OCI-LY3 (cell line): ENCODE measurements around the gene AP1S1.

ENCODE experiments used
- EZH2phosphoT487 ChIP-seq: fragments of 200-600 bp; shearing (Covaris generic); IDR thresholded peaks from 2 replicates; pipeline ENCODE4 v1.6.1; 2018; ENCODE audit warnings: antibody characterized with exemption, mixed run types, low read depth
- TF ChIP-seq, protein P1 (sequence below): fragments of 200-600, 300-600 bp; sonication (generic); IDR thresholded peaks from 2 replicates; pipeline ENCODE4 v1.5.1; 2014; ENCODE audit warnings: antibody characterized with exemption, low read length, low read depth

DNA sequence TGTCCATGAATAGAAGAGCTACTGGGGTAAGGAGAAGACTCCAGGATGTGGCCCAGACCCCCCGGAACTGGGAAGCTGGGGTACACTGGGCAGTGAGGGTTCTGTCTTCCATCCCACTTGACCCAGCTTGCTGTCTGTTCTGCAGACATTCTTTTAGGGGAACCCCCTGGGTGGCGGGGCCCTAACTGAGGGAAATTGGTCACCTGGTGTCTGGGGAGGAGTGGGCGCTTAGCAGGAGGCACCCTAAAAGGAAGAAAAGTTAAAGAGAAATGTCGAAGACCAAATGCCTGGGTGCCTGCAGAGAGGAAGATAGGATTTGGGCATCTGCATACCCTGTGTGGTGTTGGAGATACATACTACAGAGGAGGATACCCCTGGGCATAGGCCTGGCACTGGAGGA lies 1.0 kb downstream of the AP1S1 start:
- TF ChIP-seq, protein P1, sequence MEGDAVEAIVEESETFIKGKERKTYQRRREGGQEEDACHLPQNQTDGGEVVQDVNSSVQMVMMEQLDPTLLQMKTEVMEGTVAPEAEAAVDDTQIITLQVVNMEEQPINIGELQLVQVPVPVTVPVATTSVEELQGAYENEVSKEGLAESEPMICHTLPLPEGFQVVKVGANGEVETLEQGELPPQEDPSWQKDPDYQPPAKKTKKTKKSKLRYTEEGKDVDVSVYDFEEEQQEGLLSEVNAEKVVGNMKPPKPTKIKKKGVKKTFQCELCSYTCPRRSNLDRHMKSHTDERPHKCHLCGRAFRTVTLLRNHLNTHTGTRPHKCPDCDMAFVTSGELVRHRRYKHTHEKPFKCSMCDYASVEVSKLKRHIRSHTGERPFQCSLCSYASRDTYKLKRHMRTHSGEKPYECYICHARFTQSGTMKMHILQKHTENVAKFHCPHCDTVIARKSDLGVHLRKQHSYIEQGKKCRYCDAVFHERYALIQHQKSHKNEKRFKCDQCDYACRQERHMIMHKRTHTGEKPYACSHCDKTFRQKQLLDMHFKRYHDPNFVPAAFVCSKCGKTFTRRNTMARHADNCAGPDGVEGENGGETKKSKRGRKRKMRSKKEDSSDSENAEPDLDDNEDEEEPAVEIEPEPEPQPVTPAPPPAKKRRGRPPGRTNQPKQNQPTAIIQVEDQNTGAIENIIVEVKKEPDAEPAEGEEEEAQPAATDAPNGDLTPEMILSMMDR = no peak
- TF ChIP-seq EZH2phosphoT487 = no peak
